ENCODE measurements around the gene VPS13C.

Gene VPS13C

GRCh38 chr15:61908241-61908640, 152.0 kb downstream of the VPS13C start:
- H3K36me3 ChIP-seq (ENCODE audit: control insufficient read depth, insufficient read depth, low read length) = no peaks in the 10 kb centered on the region
- H3K27ac ChIP-seq (ENCODE audit: insufficient read depth, low read depth, low read length, poor library complexity, severe bottlenecking) = no peak overlapping the region
- no peak overlapping the region for H3K4me3 ChIP-seq (ENCODE audit: insufficient read depth, low read depth, low read length)
- no peaks in the 10 kb centered on the region for H3K4me1 ChIP-seq (ENCODE audit: control insufficient read depth, insufficient read depth, low read length)
- H3K27me3 ChIP-seq (ENCODE audit: control insufficient read depth, insufficient read depth, low read length, poor library complexity, severe bottlenecking) = no peaks in the 10 kb centered on the region
- H3K9me3 ChIP-seq (ENCODE audit: control insufficient read depth, low read length) = no peaks in the 10 kb centered on the region
- WGBS, 2 experiments = 97 to 100% methylated on average over 3 of the region's 3 CpGs

GRCh38 chr15:61907753-61908086, 152.5 kb downstream of the VPS13C start:
- H3K27ac ChIP-seq (ENCODE audit: insufficient read depth, low read depth, low read length, poor library complexity, severe bottlenecking) = no peak overlapping the region
- no peaks in the 10 kb centered on the region for H3K4me1 ChIP-seq (ENCODE audit: control insufficient read depth, insufficient read depth, low read length)
- no peaks in the 10 kb centered on the region for H3K27me3 ChIP-seq (ENCODE audit: control insufficient read depth, insufficient read depth, low read length, poor library complexity, severe bottlenecking)
- H3K9me3 ChIP-seq (ENCODE audit: control insufficient read depth, low read length) = no peaks in the 10 kb centered on the region
- H3K36me3 ChIP-seq (ENCODE audit: control insufficient read depth, insufficient read depth, low read length) = no peaks in the 10 kb centered on the region
- no peak overlapping the region for H3K4me3 ChIP-seq (ENCODE audit: insufficient read depth, low read depth, low read length)
- 67 to 96% methylated on average over 1 of the region's 1 CpG for WGBS, 2 experiments

DNA sequence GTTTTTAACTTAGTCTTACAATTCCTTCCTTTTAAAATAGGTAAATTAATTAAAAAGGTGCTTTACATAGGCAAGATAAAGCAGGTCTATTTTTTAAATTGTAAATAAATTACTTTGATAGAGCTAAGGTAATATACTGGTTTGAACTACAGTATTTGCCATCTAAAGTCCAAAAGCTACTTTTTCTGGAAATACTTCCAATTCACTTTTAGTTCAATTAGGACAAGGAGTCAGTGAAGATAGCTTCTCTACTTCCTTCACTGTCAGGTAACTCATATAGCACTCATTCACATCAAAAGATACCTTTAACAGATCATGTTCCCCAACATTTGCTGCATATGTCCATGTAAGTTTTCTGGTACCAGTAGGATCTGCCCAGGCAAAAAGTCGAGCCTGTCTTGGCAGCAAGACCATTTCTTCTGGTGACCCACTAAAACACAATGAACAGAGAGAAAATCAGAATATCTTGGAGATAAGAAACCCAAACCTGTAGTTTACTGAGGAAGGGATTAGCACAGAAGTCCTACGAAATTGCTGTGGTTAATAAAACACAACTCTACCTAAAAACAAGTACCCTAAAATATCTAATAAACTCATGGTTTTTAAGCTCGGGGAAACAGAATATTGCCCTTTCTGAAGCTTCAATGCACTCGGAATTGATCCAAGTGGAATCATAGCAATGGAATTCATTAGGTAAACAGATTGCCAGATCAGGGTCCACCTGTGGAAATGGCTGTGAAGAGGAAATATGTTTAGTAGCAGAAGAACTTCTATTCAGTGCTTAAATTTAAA, 153.1 kb downstream of the VPS13C start:
- Histone ChIP-seq H3K9me3 (ENCODE audit: control insufficient read depth, low read length) (no peaks in the 10 kb centered on the region), H3K4me3 (ENCODE audit: insufficient read depth, low read depth, low read length) (no peak overlapping the region), H3K36me3 (ENCODE audit: control insufficient read depth, insufficient read depth, low read length) (no peaks in the 10 kb centered on the region), H3K27ac (ENCODE audit: insufficient read depth, low read depth, low read length, poor library complexity, severe bottlenecking) (no peak overlapping the region), H3K27me3 (ENCODE audit: control insufficient read depth, insufficient read depth, low read length, poor library complexity, severe bottlenecking) (no peaks in the 10 kb centered on the region), H3K4me1 (ENCODE audit: control insufficient read depth, insufficient read depth, low read length) (no peaks in the 10 kb centered on the region)
- 88 to 92% methylated on average over 4 of the region's 4 CpGs for WGBS, 2 experiments

GRCh38 chr15:61893146-61893545, 167.1 kb downstream of the VPS13C start:
- Histone ChIP-seq H3K4me3 (ENCODE audit: insufficient read depth, low read depth, low read length) (no peak overlapping the region), H3K27ac (ENCODE audit: insufficient read depth, low read depth, low read length, poor library complexity, severe bottlenecking) (no peak overlapping the region), H3K36me3 (ENCODE audit: control insufficient read depth, insufficient read depth, low read length) (peaks cover 10% of the 10 kb centered on the region)

GRCh38 chr15:61892140-61892539, 168.1 kb downstream of the VPS13C start:
- Histone ChIP-seq H3K36me3 (ENCODE audit: control insufficient read depth, insufficient read depth, low read length) (peaks cover 10% of the 10 kb centered on the region), H3K27ac (ENCODE audit: insufficient read depth, low read depth, low read length, poor library complexity, severe bottlenecking) (peak overlapping the region; percentile 29), H3K9me3 (ENCODE audit: control insufficient read depth, low read length) (peaks cover 3% of the 10 kb centered on the region), H3K27me3 (ENCODE audit: control insufficient read depth, insufficient read depth, low read length, poor library complexity, severe bottlenecking) (no peaks in the 10 kb centered on the region), H3K4me1 (ENCODE audit: control insufficient read depth, insufficient read depth, low read length) (no peaks in the 10 kb centered on the region), H3K4me3 (ENCODE audit: insufficient read depth, low read depth, low read length) (no peak overlapping the region)
- 30 to 36% methylated on average over 1 of the region's 1 CpG for WGBS, 2 experiments

More at GRCh38 chr15:61893146-61893545, 167.1 kb downstream of the VPS13C start:
- no peaks in the 10 kb centered on the region for H3K4me1 ChIP-seq (ENCODE audit: control insufficient read depth, insufficient read depth, low read length)
- H3K27me3 ChIP-seq (ENCODE audit: control insufficient read depth, insufficient read depth, low read length, poor library complexity, severe bottlenecking) = no peaks in the 10 kb centered on the region
- H3K9me3 ChIP-seq (ENCODE audit: control insufficient read depth, low read length) = peaks cover 3% of the 10 kb centered on the region

DNA sequence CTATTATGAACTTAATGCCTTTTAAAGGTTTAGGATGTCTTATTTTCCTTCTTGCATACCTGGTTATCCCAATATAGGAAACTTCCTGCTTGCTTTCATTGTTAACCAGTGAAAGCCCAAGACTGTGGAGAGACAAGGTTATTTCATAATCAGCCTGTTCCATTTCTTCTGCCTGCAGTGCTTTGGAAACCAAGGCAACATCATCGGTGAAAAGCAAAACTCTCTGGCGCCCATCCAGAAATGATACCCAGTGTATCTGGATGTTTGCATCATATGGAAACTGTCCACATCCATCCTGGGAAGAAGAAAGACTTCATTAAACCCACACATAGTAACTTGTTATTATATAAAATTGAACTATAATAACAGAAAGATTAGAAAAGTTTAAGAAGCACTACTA, 170.1 kb downstream of the VPS13C start:
- no peaks in the 10 kb centered on the region for H3K27me3 ChIP-seq (ENCODE audit: control insufficient read depth, insufficient read depth, low read length, poor library complexity, severe bottlenecking)
- no peak overlapping the region for H3K27ac ChIP-seq (ENCODE audit: insufficient read depth, low read depth, low read length, poor library complexity, severe bottlenecking)
- peaks cover 10% of the 10 kb centered on the region for H3K36me3 ChIP-seq (ENCODE audit: control insufficient read depth, insufficient read depth, low read length)
- no peaks in the 10 kb centered on the region for H3K4me1 ChIP-seq (ENCODE audit: control insufficient read depth, insufficient read depth, low read length)
- peaks cover 3% of the 10 kb centered on the region for H3K9me3 ChIP-seq (ENCODE audit: control insufficient read depth, low read length)
- 96 to 97% methylated on average over 2 of the region's 2 CpGs for WGBS, 2 experiments
- H3K4me3 ChIP-seq (ENCODE audit: insufficient read depth, low read depth, low read length) = no peak overlapping the region

- Histone ChIP-seq H3K9me3 (ENCODE audit: control insufficient read depth, low read length) (peaks cover 3% of the 10 kb centered on the region), H3K27ac (ENCODE audit: insufficient read depth, low read depth, low read length, poor library complexity, severe bottlenecking) (no peak overlapping the region), H3K36me3 (ENCODE audit: control insufficient read depth, insufficient read depth, low read length) (peaks cover 10% of the 10 kb centered on the region), H3K27me3 (ENCODE audit: control insufficient read depth, insufficient read depth, low read length, poor library complexity, severe bottlenecking) (no peaks in the 10 kb centered on the region), H3K4me1 (ENCODE audit: control insufficient read depth, insufficient read depth, low read length) (no peaks in the 10 kb centered on the region), H3K4me3 (ENCODE audit: insufficient read depth, low read depth, low read length) (no peak overlapping the region)
- WGBS, 2 experiments = 89% methylated on average over 3 of the region's 3 CpGs
These were observed 170.5 kb downstream of the VPS13C start for GRCh38 chr15:61889706-61890105.

DNA sequence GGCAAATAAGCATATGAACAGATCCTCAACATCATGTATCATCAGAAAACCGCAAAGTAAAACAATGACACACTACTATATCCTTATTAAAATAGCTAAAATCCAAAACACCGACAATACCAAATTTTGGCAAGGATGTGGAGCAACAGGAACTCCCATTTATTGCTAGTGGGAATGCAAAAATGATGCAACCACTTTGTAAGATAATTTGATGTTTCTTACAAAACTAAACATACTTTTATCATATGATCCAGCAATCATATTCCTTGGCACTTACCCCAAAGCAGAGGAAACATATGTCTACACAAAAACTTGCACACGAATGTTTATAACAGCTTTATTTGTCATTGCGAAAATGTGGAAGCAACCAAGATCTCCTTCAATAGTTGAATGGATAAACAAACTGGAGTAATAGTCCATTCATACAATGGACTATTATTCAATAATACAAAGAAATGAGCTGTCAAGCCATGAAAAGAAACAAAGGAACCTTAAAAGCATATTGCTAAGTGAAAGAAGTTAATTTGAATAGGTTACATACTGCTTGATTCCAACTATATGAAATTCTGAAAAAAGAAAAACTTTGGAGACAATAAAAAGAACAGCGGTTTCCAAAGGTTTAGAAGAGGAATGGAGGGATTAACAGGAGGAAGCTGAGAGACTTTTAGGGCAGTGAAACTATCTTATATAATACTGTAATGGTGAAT, 172.0 kb downstream of the VPS13C start:
- H3K27ac ChIP-seq (ENCODE audit: insufficient read depth, low read depth, low read length, poor library complexity, severe bottlenecking) = no peak overlapping the region
- no peaks in the 10 kb centered on the region for H3K4me1 ChIP-seq (ENCODE audit: control insufficient read depth, insufficient read depth, low read length)
- no peaks in the 10 kb centered on the region for H3K27me3 ChIP-seq (ENCODE audit: control insufficient read depth, insufficient read depth, low read length, poor library complexity, severe bottlenecking)
- H3K36me3 ChIP-seq (ENCODE audit: control insufficient read depth, insufficient read depth, low read length) = peaks cover 10% of the 10 kb centered on the region
- H3K9me3 ChIP-seq (ENCODE audit: control insufficient read depth, low read length) = peaks cover 3% of the 10 kb centered on the region
- no peak overlapping the region for H3K4me3 ChIP-seq (ENCODE audit: insufficient read depth, low read depth, low read length)
- 88 to 90% methylated on average over 4 to 5 of the region's 5 CpGs for WGBS, 2 experiments

GRCh38 chr15:61880084-61880483, 180.2 kb downstream of the VPS13C start:
- 96 to 97% methylated on average over 5 of the region's 5 CpGs for WGBS, 2 experiments
- no peaks in the 10 kb centered on the region for H3K9me3 ChIP-seq (ENCODE audit: control insufficient read depth, low read length)
- H3K4me1 ChIP-seq (ENCODE audit: control insufficient read depth, insufficient read depth, low read length) = no peaks in the 10 kb centered on the region

GRCh38 chr15:61879219-61879618, 181.0 kb downstream of the VPS13C start:
- Histone ChIP-seq H3K27ac (ENCODE audit: insufficient read depth, low read depth, low read length, poor library complexity, severe bottlenecking) (no peak overlapping the region), H3K27me3 (ENCODE audit: control insufficient read depth, insufficient read depth, low read length, poor library complexity, severe bottlenecking) (no peaks in the 10 kb centered on the region), H3K9me3 (ENCODE audit: control insufficient read depth, low read length) (no peaks in the 10 kb centered on the region), H3K36me3 (ENCODE audit: control insufficient read depth, insufficient read depth, low read length) (no peaks in the 10 kb centered on the region), H3K4me3 (ENCODE audit: insufficient read depth, low read depth, low read length) (no peak overlapping the region), H3K4me1 (ENCODE audit: control insufficient read depth, insufficient read depth, low read length) (no peaks in the 10 kb centered on the region)
- WGBS, 2 experiments = 93 to 94% methylated on average over 2 to 3 of the region's 3 CpGs

More at GRCh38 chr15:61880084-61880483, 180.2 kb downstream of the VPS13C start:
- Histone ChIP-seq H3K4me3 (ENCODE audit: insufficient read depth, low read depth, low read length) (no peak overlapping the region), H3K36me3 (ENCODE audit: control insufficient read depth, insufficient read depth, low read length) (no peaks in the 10 kb centered on the region), H3K27ac (ENCODE audit: insufficient read depth, low read depth, low read length, poor library complexity, severe bottlenecking) (no peak overlapping the region), H3K27me3 (ENCODE audit: control insufficient read depth, insufficient read depth, low read length, poor library complexity, severe bottlenecking) (no peaks in the 10 kb centered on the region)
